HG03064 (cell line): ENCODE results near the gene AFP.

ENCODE experiments used
- ATAC-seq: cut with Tn5 transposase; IDR thresholded peaks from one replicate; pipeline ENCODE4 v1.9.1; 2021; ENCODE audit warnings: low read depth; ENCODE audit not compliant: unreplicated experiment

The AFP gene

GRCh38 chr4:73454920-73455319, 18.9 kb downstream of the AFP start:
- no peak for ATAC-seq

GRCh38 chr4:73456177-73457022, 20.4 kb downstream of the AFP start:
- no peak for ATAC-seq

- ATAC-seq = no peak
Measured at GRCh38 chr4:73458184-73459047, 22.4 kb downstream of the AFP start.

- ATAC-seq = no peak
Measured at GRCh38 chr4:73459048-73459421, 23.0 kb downstream of the AFP start.

GRCh38 chr4:73460913-73461522, 25.0 kb downstream of the AFP start:
- no peak for ATAC-seq

- no peak for ATAC-seq
Measured at GRCh38 chr4:73468170-73468569, 32.1 kb downstream of the AFP start.

GRCh38 chr4:73470728-73471127, 34.7 kb downstream of the AFP start:
- ATAC-seq = no peak

- no peak for ATAC-seq
Measured at GRCh38 chr4:73477176-73477575, 41.2 kb downstream of the AFP start.

GRCh38 chr4:73479323-73479722, 43.3 kb downstream of the AFP start:
- no peak for ATAC-seq

- ATAC-seq = no peak
Measured at GRCh38 chr4:73481358-73481757, 45.3 kb downstream of the AFP start, which contains the start of gene AFM. TSS of gene AFM (plus strand) at chr4:73481745. CDS start at chr4:73481776, 31 bp downstream.

- no peak for ATAC-seq
Measured at GRCh38 chr4:73485085-73485484, 49.1 kb downstream of the AFP start.

- no peak for ATAC-seq
Measured at GRCh38 chr4:73485596-73485995, 49.6 kb downstream of the AFP start.

- ATAC-seq = no peak
Measured at GRCh38 chr4:73486497-73486896, 50.5 kb downstream of the AFP start.

GRCh38 chr4:73487233-73487632, 51.2 kb downstream of the AFP start:
- ATAC-seq = no peak

GRCh38 chr4:73499996-73500765, 64.2 kb downstream of the AFP start:
- ATAC-seq = no peak

GRCh38 chr4:73501664-73502265, 65.7 kb downstream of the AFP start:
- no peak for ATAC-seq

- ATAC-seq = no peak
Measured at GRCh38 chr4:73505567-73505966, 69.5 kb downstream of the AFP start.
